BJ (cell line): Measurements from ENCODE around the gene ZNF79. TPM values are rescaled to one million over a fixed set of nuclear protein-coding genes. Genes with fewer than 3 reads are reported as not detected.
A peak's percentile ranks its signal among the peaks of the same experiment; 100 is the strongest.

ENCODE experiments used
- CTCF ChIA-PET: fragments of 350-600 bp; formaldehyde crosslinking; extraction: SDS; loops from one replicate; lab custom pipeline; 2021; ENCODE audit warnings: antibody characterized with exemption, inconsistent platforms; lab: Yijun Ruan, JAX
- POLR2A ChIA-PET: fragments of 300-600 bp; sonication (Branson Sonifier 250); formaldehyde crosslinking; extraction: SDS; loops from one replicate; lab custom pipeline; 2021; ENCODE audit warnings: antibody characterized with exemption; lab: Charles Lee
- DNase-seq: peaks from one replicate; pipeline ENCODE4 v3.0.0-alpha.2; 2011; ENCODE audit warnings: low read depth
- H3K27me3 ChIP-seq: 2 replicates; pipeline ENCODE4 v1.6.0; 2011; ENCODE audit warnings: low read length; ENCODE audit not compliant: control insufficient read depth, insufficient read depth
- H3K36me3 ChIP-seq: 2 replicates; pipeline ENCODE4 v1.5.1; 2011; ENCODE audit warnings: low read length; ENCODE audit not compliant: control insufficient read depth, insufficient read depth
- H3K4me3 ChIP-seq: 2 replicates; pipeline ENCODE4 v1.5.1; 2011; ENCODE audit warnings: low read depth, mild to moderate bottlenecking, control low read depth, low read length
- polyA plus RNA-seq: library from polyadenylated mRNA; depleted of rRNA; stranded (reverse); fragments of >200 nt; gene quantifications from 2 replicates; pipeline ENCODE4 v1.2.3, GENCODE V29; 2011
- TF ChIP-seq, protein P1 (sequence below): IDR thresholded peaks from 2 replicates; pipeline ENCODE4 v1.5.1; 2011; ENCODE audit warnings: low read depth, mild to moderate bottlenecking, control low read depth, inconsistent platforms, low read length, moderate library complexity; ENCODE audit not compliant: insufficient read depth

ZNF79 gene
- polyA plus RNA-seq, 1 experiment, result 6.9 TPM

DNA sequence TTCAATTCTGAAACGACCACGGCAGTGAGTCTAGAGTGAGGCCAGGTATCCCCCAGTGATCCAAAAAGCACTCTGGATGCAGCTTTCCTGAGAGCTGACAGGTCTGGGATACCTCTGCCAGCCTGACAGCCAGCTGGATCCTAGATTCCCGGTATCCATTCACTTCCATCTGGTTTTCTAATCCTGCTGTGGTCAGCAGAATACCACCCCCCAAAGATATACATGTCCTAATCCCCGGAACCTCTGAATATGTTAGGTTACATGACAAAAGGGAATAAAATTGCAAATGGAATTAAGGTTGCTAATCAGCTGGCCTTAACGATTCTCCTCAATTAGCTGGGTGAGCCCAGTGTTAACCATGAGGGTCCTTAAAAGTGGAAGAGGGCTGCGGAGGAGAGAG is 1.4 kb upstream of the ZNF79 start:
- H3K36me3 ChIP-seq, result no peaks in the 10 kb centered on the region
- ChIA-PET POLR2A (no interaction called here), CTCF (no interaction called here)
- DNase-seq, result no peak
- TF ChIP-seq, protein P1, sequence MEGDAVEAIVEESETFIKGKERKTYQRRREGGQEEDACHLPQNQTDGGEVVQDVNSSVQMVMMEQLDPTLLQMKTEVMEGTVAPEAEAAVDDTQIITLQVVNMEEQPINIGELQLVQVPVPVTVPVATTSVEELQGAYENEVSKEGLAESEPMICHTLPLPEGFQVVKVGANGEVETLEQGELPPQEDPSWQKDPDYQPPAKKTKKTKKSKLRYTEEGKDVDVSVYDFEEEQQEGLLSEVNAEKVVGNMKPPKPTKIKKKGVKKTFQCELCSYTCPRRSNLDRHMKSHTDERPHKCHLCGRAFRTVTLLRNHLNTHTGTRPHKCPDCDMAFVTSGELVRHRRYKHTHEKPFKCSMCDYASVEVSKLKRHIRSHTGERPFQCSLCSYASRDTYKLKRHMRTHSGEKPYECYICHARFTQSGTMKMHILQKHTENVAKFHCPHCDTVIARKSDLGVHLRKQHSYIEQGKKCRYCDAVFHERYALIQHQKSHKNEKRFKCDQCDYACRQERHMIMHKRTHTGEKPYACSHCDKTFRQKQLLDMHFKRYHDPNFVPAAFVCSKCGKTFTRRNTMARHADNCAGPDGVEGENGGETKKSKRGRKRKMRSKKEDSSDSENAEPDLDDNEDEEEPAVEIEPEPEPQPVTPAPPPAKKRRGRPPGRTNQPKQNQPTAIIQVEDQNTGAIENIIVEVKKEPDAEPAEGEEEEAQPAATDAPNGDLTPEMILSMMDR, result no peak
- H3K4me3 ChIP-seq, result peak overlapping the region; percentile 83
- no peaks in the 10 kb centered on the region for H3K27me3 ChIP-seq

DNA sequence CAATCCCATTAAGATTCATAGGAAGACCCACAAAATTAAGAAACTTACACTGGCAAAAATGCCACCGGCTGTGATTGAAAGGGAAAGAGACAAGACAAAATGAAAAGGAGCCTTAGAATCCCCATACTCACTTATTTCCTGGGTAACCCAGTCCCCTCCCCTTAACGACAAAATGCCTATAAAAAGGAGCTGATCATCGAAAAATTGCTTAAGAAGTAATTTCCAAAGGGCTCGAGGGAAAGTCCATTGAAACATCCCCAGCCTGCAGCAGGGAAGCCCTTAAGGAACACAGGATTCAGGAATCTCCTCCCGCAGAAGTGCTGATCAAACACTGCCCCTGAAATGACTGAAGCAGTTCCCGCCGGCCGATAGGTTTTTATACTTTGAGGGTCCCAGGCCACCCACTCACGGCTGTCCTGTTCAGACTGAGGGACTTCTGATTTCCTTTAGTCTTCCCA is 677 bp upstream of the ZNF79 start:
- CTCF ChIA-PET, result interaction anchor here (0.9 kb wide), 1 partner anchor 16 kb away, joined by 3 read pairs; no protein-coding TSS in a partner anchor
- TF ChIP-seq, protein P1, result no peak
- H3K36me3 ChIP-seq, result no peaks in the 10 kb centered on the region; the same call in none of the 2 replicates
- no peaks in the 10 kb centered on the region for H3K27me3 ChIP-seq
- H3K4me3 ChIP-seq, result peak overlapping the region; percentile 83
- POLR2A ChIA-PET, result no interaction called here
- no peak for DNase-seq

DNA sequence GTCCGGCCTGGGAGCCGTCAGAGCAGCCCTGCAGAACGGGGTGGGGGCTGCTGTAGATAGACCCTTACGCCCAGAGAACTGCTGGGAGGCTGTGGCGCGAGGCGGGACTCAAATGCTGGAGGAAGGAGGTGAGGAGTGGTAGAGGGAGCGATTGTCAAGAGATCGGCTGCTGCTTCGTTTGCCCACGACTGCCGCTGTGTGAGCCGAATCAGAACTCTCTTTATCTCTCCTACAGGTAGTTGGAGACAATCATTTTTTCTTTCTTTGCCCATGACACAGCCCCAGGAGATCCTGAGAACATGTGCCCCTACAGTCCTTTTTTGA is 456 bp downstream of the ZNF79 start:
- ChIA-PET POLR2A (interaction anchor here (0.8 kb wide), 1 partner anchor 27 kb away, joined by 3 read pairs; the partner anchor contains the start of gene LRSAM1), CTCF (interaction anchor here (0.9 kb wide), 1 partner anchor 27 kb away, joined by 4 read pairs; no protein-coding TSS in a partner anchor)
- no peaks in the 10 kb centered on the region for H3K27me3 ChIP-seq
- H3K36me3 ChIP-seq, result peaks cover 1% of the 10 kb centered on the region
- TF ChIP-seq, protein P1, result no peak
- peak overlapping the region; percentile 83 for H3K4me3 ChIP-seq
- DNase-seq, result no peak

DNA sequence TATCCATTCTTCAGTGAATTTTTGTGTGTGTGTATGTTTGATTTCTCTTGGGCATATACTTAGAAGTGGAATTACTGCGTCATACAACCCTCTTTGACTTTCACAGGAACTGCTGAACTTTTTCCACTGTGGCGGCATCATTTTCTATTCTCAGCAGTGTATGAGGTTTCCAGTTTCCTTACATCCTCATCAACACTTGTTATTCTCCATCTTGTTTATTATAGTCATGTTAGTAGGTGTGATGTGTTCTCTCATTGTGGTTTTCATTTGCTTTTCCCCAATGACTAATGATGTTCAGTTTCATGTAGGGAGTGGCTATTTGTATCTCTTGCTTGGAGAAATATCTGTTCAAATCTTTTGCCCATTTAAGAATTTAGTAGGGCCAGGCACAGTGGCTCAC is 2.6 kb downstream of the ZNF79 start:
- POLR2A ChIA-PET, result interaction anchor here (0.6 kb wide), 1 partner anchor 118 kb away, joined by 11 read pairs; no protein-coding TSS in a partner anchor
- Histone ChIP-seq H3K4me3 (no peak overlapping the region), H3K36me3 (peaks cover 1% of the 10 kb centered on the region), H3K27me3 (no peaks in the 10 kb centered on the region)
- no peak for DNase-seq
- TF ChIP-seq, protein P1, result no peak
- CTCF ChIA-PET, result no interaction called here

DNA sequence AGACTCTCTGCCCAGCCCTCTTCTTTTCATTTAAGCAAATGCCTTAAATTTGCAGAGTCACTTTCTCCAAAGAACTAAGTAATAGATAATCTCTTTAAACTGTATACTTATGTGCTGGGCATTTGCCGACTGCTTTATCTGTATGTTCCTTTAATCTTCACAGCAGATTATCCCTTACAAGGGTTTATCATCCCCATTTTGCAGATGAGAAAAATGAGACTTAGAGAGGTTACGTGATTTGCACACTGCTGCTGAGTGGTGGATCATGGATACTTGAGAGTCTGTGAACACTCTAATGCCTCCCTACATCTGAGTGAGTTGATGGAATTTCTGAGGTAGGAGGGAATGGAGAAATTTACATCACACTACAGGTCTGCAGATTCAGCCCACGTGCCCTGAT is 4.2 kb downstream of the ZNF79 start:
- H3K27me3 ChIP-seq, result no peaks in the 10 kb centered on the region
- ChIA-PET CTCF (no interaction called here), POLR2A (no interaction called here)
- no peak overlapping the region for H3K4me3 ChIP-seq
- TF ChIP-seq, protein P1, result no peak
- DNase-seq, result no peak
- peaks cover 4% of the 10 kb centered on the region for H3K36me3 ChIP-seq
